Activated CD8-positive, alpha-beta memory T cell treated with anti-CD3 and anti-CD28 coated beads, Interleukin-2, amount 50 U/mL, for 24 hours (primary cell): ENCODE measurements around the gene ARL3.
"Not testable (repeated sequence)": the region's sequence is repeated elsewhere in the genome, so short reads cannot be mapped to it uniquely, and the experiment has no call there.

Experiments used
- DNase-seq: peaks from one replicate; pipeline ENCODE4 v3.0.0-alpha.2; 2020; ENCODE audit errors: extremely low read depth

The ARL3 gene, protein sequence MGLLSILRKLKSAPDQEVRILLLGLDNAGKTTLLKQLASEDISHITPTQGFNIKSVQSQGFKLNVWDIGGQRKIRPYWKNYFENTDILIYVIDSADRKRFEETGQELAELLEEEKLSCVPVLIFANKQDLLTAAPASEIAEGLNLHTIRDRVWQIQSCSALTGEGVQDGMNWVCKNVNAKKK

GRCh38 chr10:102713814-102714620 lies at the start of gene ARL3:
Gene ARL3, minus strand, starts transcription at chr10:102714397. Its CDS starts 122 bp downstream, at chr10:102714275.
- DNase-seq: peak; percentile 92

DNA sequence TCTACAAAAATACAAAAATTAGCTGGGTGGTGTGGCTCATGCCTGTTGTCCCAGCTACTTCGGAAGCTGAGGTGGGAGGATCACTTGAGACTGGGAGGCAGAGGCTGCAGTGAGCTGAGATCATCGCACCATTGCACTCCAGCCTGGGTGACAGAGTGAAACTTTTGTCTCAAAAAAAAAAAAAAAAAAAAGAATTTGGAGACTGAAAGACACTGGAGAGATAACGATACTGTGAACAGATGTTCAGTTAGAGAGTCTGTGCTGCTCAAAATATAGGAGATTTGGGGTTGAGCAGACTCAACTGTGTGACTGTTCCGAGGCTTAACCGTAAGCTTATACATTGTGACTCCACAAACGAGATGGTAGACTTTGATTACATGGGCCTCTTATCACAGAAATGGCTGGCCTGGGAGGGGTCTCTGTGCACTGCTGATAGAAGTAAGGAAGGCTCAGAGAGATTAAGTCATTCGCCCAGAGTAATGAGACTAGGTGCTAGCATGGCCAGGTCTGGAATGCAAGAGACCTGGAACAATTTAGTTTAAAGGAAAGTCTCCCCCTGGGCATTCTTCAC lies 48.9 kb upstream of the ARL3 start:
- no peak for DNase-seq

DNA sequence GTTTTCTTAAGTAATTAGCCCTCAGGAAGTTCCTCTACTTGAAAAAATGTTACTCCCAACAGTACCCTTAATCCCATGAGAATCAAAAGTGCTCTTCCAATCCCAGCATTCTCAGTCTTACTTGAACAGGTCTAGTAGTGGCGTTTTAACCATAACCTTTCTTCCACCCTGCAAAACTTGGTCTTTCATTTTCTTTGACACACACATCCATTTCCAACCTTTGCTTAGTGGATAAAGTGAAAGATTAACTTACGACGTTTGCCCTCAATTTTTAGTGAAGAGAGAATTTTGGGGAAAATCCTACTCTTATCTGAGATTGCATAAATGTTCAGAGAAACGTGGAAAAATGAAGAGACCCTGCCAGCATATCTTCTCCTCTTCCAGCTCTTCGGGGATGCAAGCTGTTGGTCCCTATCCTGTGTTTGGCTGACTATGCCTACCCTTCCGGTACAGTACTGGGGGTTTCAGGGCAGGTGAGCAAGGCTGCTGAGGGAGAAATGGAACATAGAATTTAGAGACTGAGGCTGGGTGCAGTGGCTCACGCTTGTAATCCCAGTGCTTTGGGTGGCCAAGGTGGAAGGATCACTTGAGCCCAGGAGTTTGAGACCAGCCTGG lies 48.3 kb upstream of the ARL3 start:
- DNase-seq: no peak

GRCh38 chr10:102761981-102762380 lies 47.8 kb upstream of the ARL3 start:
- DNase-seq: no peak

- no peak for DNase-seq
Measured at GRCh38 chr10:102759497-102760210, 45.5 kb upstream of the ARL3 start.

DNA sequence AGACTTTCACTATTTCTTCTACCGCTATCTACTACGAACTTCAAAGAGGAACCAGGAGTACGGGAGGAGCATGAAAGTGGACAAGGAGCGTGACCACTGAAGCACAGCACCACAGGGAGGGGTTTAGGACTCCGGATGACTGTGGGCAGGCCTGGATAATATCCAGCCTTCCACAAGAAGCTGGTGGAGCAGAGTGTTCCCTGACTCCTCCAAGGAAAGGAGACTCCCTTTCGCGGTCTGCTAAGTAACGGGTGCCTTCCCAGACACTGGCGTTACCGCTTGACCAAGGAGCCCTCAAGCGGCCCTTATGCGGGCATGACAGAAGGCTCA lies 44.7 kb upstream of the ARL3 start:
- not testable (repeated sequence) for DNase-seq

GRCh38 chr10:102758240-102758932 lies 44.2 kb upstream of the ARL3 start:
- no peak for DNase-seq

DNA sequence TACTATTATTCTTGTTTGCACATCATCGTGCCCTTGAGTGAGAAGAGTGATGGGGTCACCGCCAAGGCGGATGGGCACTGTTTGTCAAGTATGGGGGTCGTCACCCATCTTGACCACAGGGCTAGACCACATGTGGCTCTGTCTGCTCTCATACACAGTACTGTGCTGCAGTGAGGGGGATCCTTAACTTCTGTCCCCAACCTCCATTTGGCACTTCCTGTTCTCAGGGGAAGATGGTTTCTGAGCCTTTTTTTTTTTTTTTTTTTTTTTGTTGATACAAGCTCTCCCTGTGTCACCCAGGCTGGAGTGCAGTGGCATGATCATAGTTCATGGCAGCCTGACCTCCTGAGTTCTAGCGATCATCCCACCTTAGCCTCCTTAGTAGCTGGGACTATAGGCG lies 43.1 kb upstream of the ARL3 start:
- DNase-seq: no peak

- no peak for DNase-seq
Measured at GRCh38 chr10:102753718-102754117, 39.5 kb upstream of the ARL3 start.

DNA sequence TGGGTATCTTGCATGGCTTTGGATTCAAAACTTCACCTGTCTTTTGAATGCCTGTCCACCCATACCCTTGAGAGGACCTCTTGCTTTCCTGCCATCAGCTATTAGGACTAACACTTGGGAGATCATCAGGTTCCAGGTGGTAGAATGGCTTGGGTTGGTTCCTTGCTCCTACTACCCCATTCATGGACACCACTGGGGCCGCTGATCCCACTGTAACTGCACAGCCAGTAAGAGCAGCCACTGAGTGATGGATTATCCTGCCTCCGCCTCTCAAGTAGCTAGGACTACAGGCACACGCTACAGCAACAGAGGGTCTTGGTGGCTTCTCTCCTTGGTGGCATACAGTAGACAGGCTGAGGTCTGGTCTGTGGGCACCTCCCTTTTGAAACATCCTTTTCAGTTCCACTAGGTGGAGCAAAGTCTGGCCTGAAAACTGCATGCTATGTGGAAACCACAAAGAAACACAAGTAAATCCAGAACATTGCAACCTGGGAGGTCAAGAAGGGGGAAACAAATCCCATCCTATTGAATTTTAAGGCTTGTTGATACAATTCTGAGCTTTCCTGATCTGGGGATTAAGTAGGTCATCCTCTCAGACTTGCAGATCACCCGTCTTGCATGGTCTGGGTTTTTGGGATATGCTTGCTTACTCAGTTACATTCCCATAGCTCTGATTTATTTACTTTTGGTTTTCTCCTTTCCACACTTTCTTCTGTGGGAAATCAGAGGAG lies 38.9 kb upstream of the ARL3 start:
- DNase-seq: no peak

DNA sequence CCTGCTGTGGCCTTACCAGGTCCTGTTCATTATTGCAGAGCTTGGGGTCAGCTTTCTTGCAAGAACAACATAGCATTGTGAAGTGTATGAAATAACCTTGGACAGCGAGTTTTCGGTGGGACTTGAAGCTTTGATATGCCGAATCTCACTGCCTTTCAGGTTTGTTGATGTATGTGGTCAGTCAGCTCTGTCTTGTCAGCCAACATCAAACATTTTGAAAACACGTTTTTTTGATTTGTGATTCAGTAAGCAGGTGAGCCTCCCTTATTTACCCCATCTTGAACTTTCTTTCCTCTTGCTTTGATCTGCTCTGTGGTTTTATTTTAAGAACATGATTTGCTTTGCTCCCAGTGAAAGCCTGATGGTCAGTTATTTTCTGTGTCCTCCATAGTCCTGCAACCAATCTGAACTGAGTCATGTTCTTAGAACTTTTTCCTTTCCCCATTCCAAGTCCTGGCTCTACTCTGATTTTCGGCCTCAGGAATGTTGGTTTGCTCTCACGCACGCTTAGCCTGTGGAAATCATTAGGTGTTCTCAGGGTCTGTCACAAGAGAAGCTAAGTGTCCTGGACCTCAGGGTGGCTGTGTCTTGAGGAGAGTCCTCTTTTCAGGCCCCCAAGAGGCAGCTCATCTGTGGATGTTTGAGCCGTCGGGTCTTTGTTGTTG lies 38.2 kb upstream of the ARL3 start:
- DNase-seq: no peak

DNA sequence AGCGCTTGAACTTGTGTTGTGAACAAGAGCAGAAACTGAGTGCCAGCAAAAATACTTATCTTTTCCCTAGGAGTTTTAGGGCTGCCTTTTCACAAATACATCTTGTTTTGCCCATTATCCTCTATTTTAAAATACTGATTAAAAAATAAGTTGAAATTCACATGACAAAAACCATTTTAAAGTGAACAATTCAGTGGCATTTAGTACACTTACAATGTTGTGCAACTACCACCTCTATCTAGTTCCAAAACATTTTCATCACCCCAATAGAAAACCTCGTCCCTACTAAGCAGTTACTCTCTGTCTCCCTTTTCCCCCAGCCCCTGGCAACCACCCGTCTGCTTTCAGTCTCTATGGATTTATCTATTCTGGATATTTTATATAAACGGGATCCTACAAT lies 31.0 kb upstream of the ARL3 start:
- DNase-seq: no peak

DNA sequence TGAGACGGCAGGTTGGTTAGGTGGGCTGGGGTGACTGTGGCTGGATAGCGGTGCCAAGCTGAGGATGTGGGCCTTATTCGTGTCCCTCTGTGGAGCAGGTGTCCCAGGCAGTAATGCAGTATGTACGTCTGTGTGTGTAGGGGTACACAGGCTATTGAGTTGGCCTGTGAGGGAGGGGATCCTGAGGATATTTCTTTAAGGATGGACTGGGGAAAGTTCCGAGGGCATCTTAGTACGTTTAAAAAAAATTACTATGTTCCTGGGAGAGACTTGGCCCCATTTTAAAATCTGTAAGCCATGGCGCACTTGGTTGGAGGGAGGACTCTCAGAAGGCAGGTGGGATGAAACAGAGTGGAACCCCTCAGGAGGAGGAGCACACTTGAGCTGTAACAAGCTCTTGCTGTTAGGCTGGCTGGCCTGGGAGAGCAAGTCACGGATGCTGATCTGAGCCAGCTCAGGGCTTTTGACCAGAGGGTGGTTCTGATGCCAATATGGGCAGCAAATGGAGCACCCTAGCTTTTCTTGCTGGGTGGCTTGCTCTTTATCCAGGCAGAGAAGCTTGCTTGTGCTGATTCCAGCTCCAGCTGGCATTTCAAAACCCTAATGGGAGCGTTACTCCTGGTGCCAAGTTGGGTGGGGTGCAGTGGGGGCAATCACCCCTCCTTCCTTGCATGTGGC lies 30.3 kb upstream of the ARL3 start:
- no peak for DNase-seq

GRCh38 chr10:102743588-102744373 lies 29.6 kb upstream of the ARL3 start, which contains the start of gene WBP1L:
Gene WBP1L, plus strand, starts transcription at chr10:102743948. Its CDS starts 106 bp downstream, at chr10:102744054.
- DNase-seq: peak; percentile 88

DNA sequence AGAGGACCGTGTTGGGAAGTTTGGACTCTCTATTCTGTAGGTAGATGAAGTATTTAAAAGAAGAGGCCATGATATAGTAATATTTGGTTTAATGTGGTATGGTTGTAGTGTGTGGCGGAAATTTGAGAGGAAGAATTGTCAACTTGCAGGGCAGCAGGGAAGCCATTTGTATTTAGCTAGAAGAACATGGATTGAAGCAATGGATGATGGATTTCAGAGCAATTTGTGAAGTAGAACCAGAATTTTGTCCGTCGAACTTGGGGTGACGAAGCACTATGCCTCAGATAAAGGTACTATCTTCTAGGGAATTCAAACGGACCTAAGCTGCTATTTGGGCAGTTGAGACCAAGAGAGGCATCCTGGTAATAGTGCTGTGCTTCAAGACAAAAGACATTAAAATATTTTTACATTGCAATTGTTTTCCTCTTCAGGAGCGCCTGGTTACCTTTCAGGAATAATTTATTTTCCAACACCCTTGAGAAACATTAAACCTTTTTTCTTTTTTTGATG lies 28.9 kb upstream of the ARL3 start:
- no peak for DNase-seq

DNA sequence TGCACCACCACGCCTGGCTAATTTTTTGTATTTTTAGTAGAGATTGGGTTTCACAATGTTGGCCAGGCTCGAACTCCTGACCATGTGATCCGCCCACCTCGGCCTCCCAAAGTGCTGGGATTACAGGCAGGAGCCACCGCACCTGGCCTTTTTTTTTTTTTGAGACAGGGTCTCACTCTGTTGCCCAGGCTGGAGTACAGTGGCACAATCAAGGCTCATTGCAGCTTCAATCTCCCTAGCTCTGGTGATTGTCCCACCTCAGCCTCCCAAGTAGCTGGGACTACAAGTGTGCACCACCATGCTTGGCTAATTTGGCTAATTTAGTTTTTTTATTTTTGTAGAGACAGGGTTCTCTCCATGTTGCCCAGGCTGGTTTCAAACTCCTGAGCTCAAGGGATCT lies 28.1 kb upstream of the ARL3 start:
- DNase-seq: not testable (repeated sequence)

GRCh38 chr10:102741726-102742237 lies 27.6 kb upstream of the ARL3 start:
- no peak for DNase-seq

GRCh38 chr10:102740229-102740628 lies 26.0 kb upstream of the ARL3 start:
- DNase-seq: no peak
